GM12878 (cell line): ENCODE data around the gene KIF6. TPM values are rescaled to one million over a fixed set of nuclear protein-coding genes. Genes with fewer than 3 reads are reported as not detected.

Source experiments
- ATAC-seq: fragments of 200-7000 bp; cut with Tn5 transposase; 3 replicates; pipeline ENCODE4 v1.9.1; 2020; ENCODE audit warnings: mild to moderate bottlenecking, moderate library complexity
- BruUV-seq: library from RNA; stranded (reverse); fragments of 400-500 nt; replicated peaks from 2 replicates; lab custom pipeline; 2021; lab: Mats Ljungman, UMichigan
- CTCF ChIA-PET: fragments of 300-600 bp; sonication (Branson Sonifier 250); formaldehyde crosslinking; extraction: SDS; loops from one replicate; lab custom pipeline; 2021; ENCODE audit warnings: inconsistent platforms; lab: Yijun Ruan, JAX
- POLR2A ChIA-PET: fragments of 350-600 bp; formaldehyde crosslinking; extraction: SDS; loops from one replicate; lab custom pipeline; 2021; ENCODE audit warnings: inconsistent platforms; lab: Charles Lee
- RAD21 ChIA-PET: fragments of 300-600 bp; sonication (Branson Sonifier 250); formaldehyde crosslinking; loops from one replicate; lab custom pipeline; 2023; ENCODE audit warnings: antibody characterized with exemption; ENCODE audit not compliant: unreplicated experiment; lab: Charles Lee
- SMC1A ChIA-PET: fragments of 300-600 bp; sonication (Branson Sonifier 250); formaldehyde crosslinking; loops from one replicate; lab custom pipeline; 2023; ENCODE audit not compliant: unreplicated experiment, uncharacterized antibody; lab: Charles Lee
- DNase-seq: peaks from one replicate; pipeline ENCODE4 v3.0.0-alpha.2; 2011; ENCODE audit warnings: low read depth, low spot score
- FAIRE-seq: peaks from 3 replicates; lab custom pipeline; 2011; peaks lifted over from hg19 to GRCh38; lab: Jason Lieb, UNC
- H2AFZ ChIP-seq: 2 replicates; pipeline ENCODE4 v1.6.0; 2011; ENCODE audit warnings: low read depth, low read length, control low read depth; ENCODE audit not compliant: control insufficient read depth
- H3K27ac ChIP-seq: 2 replicates; pipeline ENCODE4 v1.5.1; 2011; ENCODE audit warnings: control low read depth; ENCODE audit not compliant: control insufficient read depth, insufficient read depth
- H3K27me3 ChIP-seq, 2 experiments: replicated peaks in 1 of 2; 2 replicates each; pipeline versions ENCODE4 v1.6.0 to v1.6.1; 2011; ENCODE audit warnings: low read length in 1 of 2; ENCODE audit not compliant: control insufficient read depth in 2 of 2, insufficient read depth in 2 of 2
- H3K36me3 ChIP-seq, 2 experiments: 2 replicates each; pipeline ENCODE4 v1.5.1; 2011; ENCODE audit warnings: low read length in 1 of 2; ENCODE audit not compliant: control insufficient read depth in 2 of 2, insufficient read depth in 2 of 2
- H3K4me1 ChIP-seq: 2 replicates; pipeline ENCODE4 v1.6.1; 2011; ENCODE audit warnings: mild to moderate bottlenecking, low read length, moderate library complexity, mixed read lengths; ENCODE audit not compliant: control insufficient read depth, insufficient read depth
- H3K4me2 ChIP-seq: 2 replicates; pipeline ENCODE4 v1.6.0; 2011; ENCODE audit warnings: control low read depth; ENCODE audit not compliant: control insufficient read depth, insufficient read depth
- H3K4me3 ChIP-seq: fragments of 200-600 bp; sonication (generic); 2 replicates; pipeline ENCODE4 v1.5.1; 2016
- H3K79me2 ChIP-seq: 2 replicates; pipeline ENCODE4 v1.6.0; 2011; ENCODE audit warnings: low read length; ENCODE audit not compliant: control insufficient read depth, insufficient read depth
- H3K9ac ChIP-seq: 2 replicates; pipeline ENCODE4 v1.8.0; 2011; ENCODE audit warnings: low read length, control low read depth, mixed read lengths; ENCODE audit not compliant: control insufficient read depth, insufficient read depth
- H3K9me3 ChIP-seq: replicated peaks from 3 replicates; pipeline ENCODE4 v1.5.1; 2011; ENCODE audit warnings: mild to moderate bottlenecking, low read length; ENCODE audit not compliant: control insufficient read depth, insufficient read depth
- H4K20me1 ChIP-seq: 2 replicates; pipeline ENCODE4 v1.6.0; 2011; ENCODE audit not compliant: control insufficient read depth, insufficient read depth
- ATF7 ChIP-seq: fragments of 450-650 bp; IDR thresholded peaks from 2 replicates; pipeline ENCODE4 v1.6.1; 2016; ENCODE audit warnings: low read depth, mild to moderate bottlenecking
- BHLHE40 ChIP-seq, 2 experiments: fragments of 450-650 bp in 1 of 2; IDR thresholded peaks; 2 replicates each; pipeline ENCODE4 v1.6.1; 2011 to 2017; ENCODE audit warnings: low read depth in 2 of 2, borderline replicate concordance in 1 of 2, improper control_type of control experiment in 1 of 2, low read length in 1 of 2, mild to moderate bottlenecking in 1 of 2
- IRF4 ChIP-seq: IDR thresholded peaks from 2 replicates; pipeline ENCODE4 v1.6.1; 2011; ENCODE audit warnings: low read depth, low read length
- NBN ChIP-seq: fragments of 450-650 bp; IDR thresholded peaks from 2 replicates; pipeline ENCODE4 v1.6.1; 2016
- NRF1 ChIP-seq: conservative IDR thresholded peaks from 2 replicates; pipeline ENCODE4 v1.6.1; 2011; ENCODE audit warnings: mild to moderate bottlenecking, low read depth, low read length, improper control_type of control experiment
- PAX5 ChIP-seq: IDR thresholded peaks from 2 replicates; pipeline ENCODE4 v1.6.1; 2011; ENCODE audit warnings: low read depth, low read length, borderline replicate concordance
- POU2F2 ChIP-seq: IDR thresholded peaks from 3 replicates; pipeline ENCODE4 v1.6.1; 2011; ENCODE audit warnings: low read depth, mild to moderate bottlenecking, low read length, borderline replicate concordance
- RUNX3 ChIP-seq: IDR thresholded peaks from 2 replicates; pipeline ENCODE4 v1.6.1; 2012; ENCODE audit warnings: low read length, inconsistent platforms
- SMAD1 ChIP-seq: fragments of 450-650 bp; IDR thresholded peaks from 2 replicates; pipeline ENCODE4 v1.6.1; 2018; ENCODE audit warnings: mild to moderate bottlenecking, low read depth; ENCODE audit not compliant: partially characterized antibody
- SMAD5 ChIP-seq: IDR thresholded peaks from 2 replicates; pipeline ENCODE4 v1.6.1; 2016; ENCODE audit warnings: antibody characterized with exemption, low read depth
- TARDBP ChIP-seq: IDR thresholded peaks from 2 replicates; pipeline ENCODE4 v1.6.1; 2016; ENCODE audit warnings: borderline replicate concordance
- TCF3 ChIP-seq: IDR thresholded peaks from 2 replicates; pipeline ENCODE4 v1.6.1; 2012; ENCODE audit warnings: low read depth, mild to moderate bottlenecking, low read length, borderline replicate concordance; ENCODE audit not compliant: insufficient read depth
- YY1 ChIP-seq: IDR thresholded peaks from 2 replicates; pipeline ENCODE4 v1.6.1; 2011; ENCODE audit warnings: low read depth, mild to moderate bottlenecking, low read length
- ZSCAN29 ChIP-seq: fragments of 450-650 bp; IDR thresholded peaks from 2 replicates; pipeline ENCODE4 v1.6.1; 2017; ENCODE audit warnings: mild to moderate bottlenecking, moderate library complexity
- ZZZ3 ChIP-seq: IDR thresholded peaks from 2 replicates; pipeline ENCODE4 v1.6.1; 2011; ENCODE audit warnings: low read depth; ENCODE audit not compliant: control insufficient read depth, insufficient read length
- WGBS: methylation state at CpG from one replicate; pipeline ENCODE4 v1.1.6; 2016; ENCODE audit warnings: low lambda C conversion rate; ENCODE audit not compliant: insufficient replicate concordance, insufficient coverage; ENCODE audit errors: missing lambda C conversion rate; 5-methylcytosine and 5-hydroxymethylcytosine counted together
- in situ Hi-C: fragments of 300-500 bp; cut with MboI; formaldehyde crosslinking; loops from 9 replicates; pipeline ENCODE4 v1.14.3; 2018; ENCODE audit warnings: mixed read lengths
- intact Hi-C: fragments of 100-400 bp; cut with micrococcal nuclease; formaldehyde crosslinking; loops from one replicate; pipeline ENCODE4 v1.14.2; 2022; ENCODE audit not compliant: unreplicated experiment
- polyA plus RNA-seq, 11 experiments: library from polyadenylated mRNA; depleted of rRNA in 4 of 11; unstranded in 6 of 11; stranded (reverse) in 5 of 11; fragments of >200 nt; fragmentation: Nextera tagmentation in 4 of 11; fragmentation: Illumina TruSeq in 1 of 11; extraction: Ambion mirVana in 4 of 11; extraction: Trizol in 1 of 11; gene quantifications; 1 replicate in 1 of 11; 2 replicates in 10 of 11; pipeline versions ENCODE4 v1.2.1 to v1.2.3, GENCODE V29; 2011 to 2016; ENCODE audit warnings: inconsistent platforms in 2 of 11, missing spikeins in 2 of 11, low read depth in 1 of 11
- total RNA-seq, 4 experiments: library from RNA; depleted of rRNA in 3 of 4; stranded (reverse); fragments of >200 nt in 3 of 4; fragmentation: Illumina TruSeq in 1 of 4; extraction: Trizol in 1 of 4; gene quantifications; 2 replicates each; pipeline versions ENCODE4 v1.2.1 to v1.2.3, GENCODE V29; 2013 to 2021
- TF ChIP-seq, protein P1 (sequence below): IDR thresholded peaks from 2 replicates; pipeline ENCODE4 v1.6.1; 2011; ENCODE audit warnings: mild to moderate bottlenecking, low read depth, low read length, moderate library complexity; ENCODE audit not compliant: insufficient replicate concordance
- TF ChIP-seq, protein P2 (sequence below): IDR thresholded peaks from 2 replicates; pipeline ENCODE4 v1.6.1; 2012; ENCODE audit warnings: improper control_type of control experiment, low read depth, low read length; ENCODE audit not compliant: insufficient replicate concordance
- TF ChIP-seq, protein P3 (sequence below): fragments of 450-650 bp; IDR thresholded peaks from 2 replicates; pipeline ENCODE4 v1.6.1; 2018; ENCODE audit warnings: borderline replicate concordance, mild to moderate bottlenecking; ENCODE audit not compliant: partially characterized antibody

KIF6 gene
- total and polyA plus RNA-seq, 10 of the 15 experiments (the other 5 are each of a cell fraction or from before 2014, with no cell fraction given) = 0.09 to 1.0 (median 0.28) TPM

DNA sequence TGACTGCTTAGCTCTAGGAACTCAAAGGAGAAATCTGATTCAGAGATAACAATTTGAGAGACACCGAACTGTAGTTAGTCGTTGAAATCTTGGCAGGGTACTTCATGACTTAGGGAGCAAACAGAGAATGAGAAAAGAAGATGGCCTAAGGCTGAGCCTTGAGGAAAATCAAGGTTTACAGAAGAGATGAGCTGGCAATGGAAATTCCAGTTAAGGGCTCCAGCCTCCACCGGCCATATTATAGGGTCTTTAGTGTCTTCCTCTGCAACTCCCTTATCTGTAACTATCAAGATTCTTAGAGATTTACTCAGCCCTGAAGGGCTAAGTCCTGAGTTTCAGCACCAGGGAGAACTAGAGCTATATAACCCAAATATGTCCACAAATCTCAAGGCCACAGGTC lies 437.6 kb downstream of the KIF6 start:
- Histone ChIP-seq H3K4me3 (no peak overlapping the region), H3K79me2 (no peaks in the 10 kb centered on the region), H3K9me3 (no peaks in the 10 kb centered on the region), H3K27ac (no peak overlapping the region), H3K36me3 (no peaks in the 10 kb centered on the region), H3K4me1 (no peaks in the 10 kb centered on the region), H3K4me2 (no peak overlapping the region), H4K20me1 (no peaks in the 10 kb centered on the region), H2AFZ (no peak overlapping the region), H3K27me3 (peaks cover 0 to 2% of the 10 kb centered on the region in 2 experiments; a peak in 1 of 4 replicates), H3K9ac (no peak overlapping the region)
- CTCF ChIA-PET = interaction anchor here (0.7 kb wide), 1 partner anchor 117 kb away, joined by 4 read pairs; no protein-coding TSS in a partner anchor
- intact Hi-C loops (no loop called here), in situ Hi-C loops (no loop called here)
- SMC1A ChIA-PET = interaction anchor here (0.9 kb wide), 1 partner anchor 28 kb away, joined by 3 read pairs; no protein-coding TSS in a partner anchor
- no peak for FAIRE-seq
- RAD21 ChIA-PET = no interaction called here
- no peak for DNase-seq
- POLR2A ChIA-PET = no interaction called here
- BruUV-seq = no TSS peak
- no peak for ATAC-seq
- 93% methylated on average over 3 of the region's 3 CpGs for WGBS
- TF ChIP-seq, protein P1, sequence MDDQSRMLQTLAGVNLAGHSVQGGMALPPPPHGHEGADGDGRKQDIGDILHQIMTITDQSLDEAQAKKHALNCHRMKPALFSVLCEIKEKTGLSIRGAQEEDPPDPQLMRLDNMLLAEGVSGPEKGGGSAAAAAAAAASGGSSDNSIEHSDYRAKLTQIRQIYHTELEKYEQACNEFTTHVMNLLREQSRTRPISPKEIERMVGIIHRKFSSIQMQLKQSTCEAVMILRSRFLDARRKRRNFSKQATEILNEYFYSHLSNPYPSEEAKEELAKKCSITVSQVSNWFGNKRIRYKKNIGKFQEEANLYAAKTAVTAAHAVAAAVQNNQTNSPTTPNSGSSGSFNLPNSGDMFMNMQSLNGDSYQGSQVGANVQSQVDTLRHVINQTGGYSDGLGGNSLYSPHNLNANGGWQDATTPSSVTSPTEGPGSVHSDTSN = no peak
- no peak for TF ChIP-seq TARDBP
- TF ChIP-seq NBN = no peak
- no peak for TF ChIP-seq TCF3
- TF ChIP-seq ATF7 = no peak
- TF ChIP-seq, protein P2, sequence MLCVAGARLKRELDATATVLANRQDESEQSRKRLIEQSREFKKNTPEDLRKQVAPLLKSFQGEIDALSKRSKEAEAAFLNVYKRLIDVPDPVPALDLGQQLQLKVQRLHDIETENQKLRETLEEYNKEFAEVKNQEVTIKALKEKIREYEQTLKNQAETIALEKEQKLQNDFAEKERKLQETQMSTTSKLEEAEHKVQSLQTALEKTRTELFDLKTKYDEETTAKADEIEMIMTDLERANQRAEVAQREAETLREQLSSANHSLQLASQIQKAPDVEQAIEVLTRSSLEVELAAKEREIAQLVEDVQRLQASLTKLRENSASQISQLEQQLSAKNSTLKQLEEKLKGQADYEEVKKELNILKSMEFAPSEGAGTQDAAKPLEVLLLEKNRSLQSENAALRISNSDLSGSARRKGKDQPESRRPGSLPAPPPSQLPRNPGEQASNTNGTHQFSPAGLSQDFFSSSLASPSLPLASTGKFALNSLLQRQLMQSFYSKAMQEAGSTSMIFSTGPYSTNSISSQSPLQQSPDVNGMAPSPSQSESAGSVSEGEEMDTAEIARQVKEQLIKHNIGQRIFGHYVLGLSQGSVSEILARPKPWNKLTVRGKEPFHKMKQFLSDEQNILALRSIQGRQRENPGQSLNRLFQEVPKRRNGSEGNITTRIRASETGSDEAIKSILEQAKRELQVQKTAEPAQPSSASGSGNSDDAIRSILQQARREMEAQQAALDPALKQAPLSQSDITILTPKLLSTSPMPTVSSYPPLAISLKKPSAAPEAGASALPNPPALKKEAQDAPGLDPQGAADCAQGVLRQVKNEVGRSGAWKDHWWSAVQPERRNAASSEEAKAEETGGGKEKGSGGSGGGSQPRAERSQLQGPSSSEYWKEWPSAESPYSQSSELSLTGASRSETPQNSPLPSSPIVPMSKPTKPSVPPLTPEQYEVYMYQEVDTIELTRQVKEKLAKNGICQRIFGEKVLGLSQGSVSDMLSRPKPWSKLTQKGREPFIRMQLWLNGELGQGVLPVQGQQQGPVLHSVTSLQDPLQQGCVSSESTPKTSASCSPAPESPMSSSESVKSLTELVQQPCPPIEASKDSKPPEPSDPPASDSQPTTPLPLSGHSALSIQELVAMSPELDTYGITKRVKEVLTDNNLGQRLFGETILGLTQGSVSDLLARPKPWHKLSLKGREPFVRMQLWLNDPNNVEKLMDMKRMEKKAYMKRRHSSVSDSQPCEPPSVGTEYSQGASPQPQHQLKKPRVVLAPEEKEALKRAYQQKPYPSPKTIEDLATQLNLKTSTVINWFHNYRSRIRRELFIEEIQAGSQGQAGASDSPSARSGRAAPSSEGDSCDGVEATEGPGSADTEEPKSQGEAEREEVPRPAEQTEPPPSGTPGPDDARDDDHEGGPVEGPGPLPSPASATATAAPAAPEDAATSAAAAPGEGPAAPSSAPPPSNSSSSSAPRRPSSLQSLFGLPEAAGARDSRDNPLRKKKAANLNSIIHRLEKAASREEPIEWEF = no peak
- no peak for TF ChIP-seq SMAD1
- no peak for TF ChIP-seq YY1
- no peak for TF ChIP-seq POU2F2
- no peak for TF ChIP-seq BHLHE40 (IDR thresholded peaks at IDR 0.05; ENCODE audit: borderline replicate concordance in 1 of 2, low read depth in 2 of 2, low read length in 1 of 2)
- TF ChIP-seq RUNX3 = no peak
- no peak for TF ChIP-seq SMAD5
- no peak for TF ChIP-seq NRF1
- TF ChIP-seq, protein P3, sequence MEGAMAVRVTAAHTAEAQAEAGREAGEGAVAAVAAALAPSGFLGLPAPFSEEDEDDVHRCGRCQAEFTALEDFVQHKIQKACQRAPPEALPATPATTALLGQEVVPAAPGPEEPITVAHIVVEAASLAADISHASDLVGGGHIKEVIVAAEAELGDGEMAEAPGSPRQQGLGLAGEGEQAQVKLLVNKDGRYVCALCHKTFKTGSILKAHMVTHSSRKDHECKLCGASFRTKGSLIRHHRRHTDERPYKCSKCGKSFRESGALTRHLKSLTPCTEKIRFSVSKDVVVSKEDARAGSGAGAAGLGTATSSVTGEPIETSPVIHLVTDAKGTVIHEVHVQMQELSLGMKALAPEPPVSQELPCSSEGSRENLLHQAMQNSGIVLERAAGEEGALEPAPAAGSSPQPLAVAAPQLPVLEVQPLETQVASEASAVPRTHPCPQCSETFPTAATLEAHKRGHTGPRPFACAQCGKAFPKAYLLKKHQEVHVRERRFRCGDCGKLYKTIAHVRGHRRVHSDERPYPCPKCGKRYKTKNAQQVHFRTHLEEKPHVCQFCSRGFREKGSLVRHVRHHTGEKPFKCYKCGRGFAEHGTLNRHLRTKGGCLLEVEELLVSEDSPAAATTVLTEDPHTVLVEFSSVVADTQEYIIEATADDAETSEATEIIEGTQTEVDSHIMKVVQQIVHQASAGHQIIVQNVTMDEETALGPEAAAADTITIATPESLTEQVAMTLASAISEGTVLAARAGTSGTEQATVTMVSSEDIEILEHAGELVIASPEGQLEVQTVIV = no peak
- TF ChIP-seq ZZZ3 = no peak
- no peak for TF ChIP-seq ZSCAN29
- TF ChIP-seq PAX5 = no peak
- TF ChIP-seq IRF4 = no peak
